DMS53 treated with DMSO at 0.1 percent for 48 hours (cell line): ENCODE data around the gene ALDH7A1.
A peak's percentile ranks its signal among the peaks of the same experiment; 100 is the strongest.
"Not testable (repeated sequence)": the region's sequence is repeated elsewhere in the genome, so short reads cannot be mapped to it uniquely, and the experiment has no call there.

ENCODE experiments used
- DNase-seq: peaks from one replicate; lab custom pipeline; 2025; ENCODE audit not compliant: unreplicated experiment; lab: John Stamatoyannopoulos, UW

The ALDH7A1 gene

DNA sequence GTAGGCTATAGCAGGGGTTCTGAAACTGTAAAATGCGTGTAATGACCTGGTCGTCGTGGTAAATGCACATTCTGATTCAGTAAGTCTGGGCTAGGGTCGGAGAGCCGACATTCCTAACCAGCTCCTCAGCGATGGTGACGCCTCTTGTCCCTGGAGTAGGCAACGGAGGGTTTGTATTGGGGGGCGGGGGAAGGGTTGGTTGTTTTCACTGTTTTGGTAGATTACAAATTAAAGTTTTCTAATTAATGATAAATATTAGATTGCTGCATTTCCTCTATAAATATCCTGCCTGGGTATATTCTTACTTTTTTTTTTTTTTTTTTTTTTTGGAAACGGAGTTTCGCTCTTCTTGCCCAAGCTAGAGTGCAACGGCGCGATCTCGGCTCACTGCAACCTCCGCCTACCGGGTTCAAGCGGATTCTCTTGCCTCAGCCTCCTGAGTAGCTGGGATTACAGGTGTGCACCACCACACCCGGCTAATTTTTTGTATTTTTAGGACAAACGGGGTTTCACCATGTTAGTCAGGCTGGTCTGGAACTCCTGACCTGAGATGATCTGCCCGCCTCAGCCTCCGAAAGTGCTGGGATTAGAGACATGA is 566 bp upstream of the ALDH7A1 start:
- no peak for DNase-seq

- DNase-seq = no peak
Observed at GRCh38 chr5:126591549-126591948, 3.5 kb downstream of the ALDH7A1 start.

- DNase-seq = no peak
Observed at GRCh38 chr5:126589536-126590297, 5.3 kb downstream of the ALDH7A1 start.

DNA sequence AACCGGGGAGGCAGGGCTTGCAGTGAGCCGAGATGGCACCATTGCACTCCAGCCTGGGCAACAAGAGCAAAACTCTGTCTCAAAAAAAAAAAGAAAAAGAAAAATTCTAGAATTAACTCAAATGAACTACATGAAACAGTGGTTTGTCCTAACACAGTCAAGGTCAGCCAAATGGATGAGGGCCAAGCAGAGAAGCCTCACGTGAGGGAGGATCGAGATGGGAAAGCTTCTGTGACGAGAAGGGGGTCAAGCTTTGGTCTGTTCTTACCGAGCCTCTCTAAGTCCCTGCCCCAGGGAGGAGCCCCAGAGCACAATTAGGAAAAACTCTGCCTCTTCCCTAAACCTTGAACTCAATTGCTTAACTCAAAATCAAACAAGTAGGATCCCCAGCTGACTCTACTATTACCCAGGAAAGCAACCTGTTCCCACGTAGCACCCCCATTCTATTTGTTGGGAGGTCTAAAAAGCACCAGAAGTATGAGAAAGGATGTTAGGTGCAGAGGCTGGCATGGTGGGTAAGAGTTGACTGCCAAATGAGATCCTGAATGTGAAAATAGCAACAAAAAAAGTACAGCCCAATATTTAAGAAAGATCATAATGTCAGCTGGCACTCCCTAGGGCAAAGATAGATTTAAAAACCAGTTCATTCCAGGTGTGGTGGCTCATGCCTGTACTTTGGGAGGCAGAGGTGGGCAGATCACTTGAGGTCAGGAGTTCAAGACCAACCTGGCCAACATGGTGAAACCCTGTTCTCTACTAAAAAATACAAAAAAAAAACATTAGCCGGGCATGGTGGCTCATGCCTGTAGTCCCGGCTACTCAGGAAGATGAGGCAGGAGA is 7.2 kb downstream of the ALDH7A1 start:
- no peak for DNase-seq

DNA sequence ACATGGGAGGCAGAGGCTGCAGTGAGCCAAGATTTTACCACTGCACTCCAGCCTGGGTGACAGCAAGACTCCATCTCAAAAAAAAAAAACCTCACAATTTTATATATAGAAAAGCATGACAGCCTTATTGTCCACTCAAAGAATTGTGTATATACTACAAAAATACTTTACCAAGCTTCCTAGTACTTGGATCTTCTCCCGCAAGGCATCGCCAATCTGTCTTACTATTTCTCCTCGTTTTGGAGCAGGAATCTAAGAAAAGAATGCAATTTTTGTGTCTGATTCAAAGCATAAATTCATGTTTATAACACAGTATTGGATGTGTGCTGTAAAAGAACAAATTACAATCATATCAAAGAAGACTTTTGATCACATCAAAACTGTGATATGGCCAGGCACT is 11.3 kb downstream of the ALDH7A1 start:
- DNase-seq = no peak

DNA sequence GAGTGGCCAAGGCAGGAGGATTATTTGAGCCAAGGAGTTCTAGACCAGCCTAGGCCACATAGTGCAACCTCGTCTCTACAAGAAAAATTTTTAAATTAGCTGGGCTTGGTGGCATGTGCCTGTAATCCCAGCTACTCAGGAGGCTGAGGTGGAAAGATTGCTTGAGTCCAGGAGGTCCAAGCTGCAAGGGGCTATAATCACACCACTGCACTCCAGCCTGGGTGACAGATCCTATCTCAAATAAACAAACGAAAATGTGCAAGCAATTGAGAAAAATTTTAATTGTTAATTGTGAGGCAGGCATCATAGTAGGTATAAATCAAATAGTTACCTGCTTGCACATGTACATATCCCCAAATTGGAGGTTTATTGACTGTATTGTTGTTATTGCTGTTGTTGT is 15.3 kb downstream of the ALDH7A1 start:
- DNase-seq = no peak

DNA sequence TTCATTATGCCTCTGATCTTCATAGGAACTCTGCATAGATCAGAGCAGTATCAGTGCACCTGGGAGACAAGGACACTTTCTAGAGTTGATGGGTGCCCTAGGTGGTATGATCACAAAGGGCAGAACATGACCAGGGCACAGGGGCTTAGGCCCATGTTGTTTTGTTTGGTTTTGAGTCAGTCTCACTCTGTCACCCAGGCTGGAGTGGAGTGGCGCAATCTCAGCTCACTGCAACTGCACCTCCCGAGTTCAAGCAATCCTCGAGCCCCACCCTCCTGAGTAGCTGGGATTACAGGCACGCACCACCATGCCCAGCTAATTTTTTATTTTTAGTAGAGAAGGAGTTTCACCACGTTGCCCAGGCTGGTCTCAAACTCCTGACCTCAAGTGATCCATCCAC is 17.6 kb downstream of the ALDH7A1 start:
- no peak for DNase-seq

DNA sequence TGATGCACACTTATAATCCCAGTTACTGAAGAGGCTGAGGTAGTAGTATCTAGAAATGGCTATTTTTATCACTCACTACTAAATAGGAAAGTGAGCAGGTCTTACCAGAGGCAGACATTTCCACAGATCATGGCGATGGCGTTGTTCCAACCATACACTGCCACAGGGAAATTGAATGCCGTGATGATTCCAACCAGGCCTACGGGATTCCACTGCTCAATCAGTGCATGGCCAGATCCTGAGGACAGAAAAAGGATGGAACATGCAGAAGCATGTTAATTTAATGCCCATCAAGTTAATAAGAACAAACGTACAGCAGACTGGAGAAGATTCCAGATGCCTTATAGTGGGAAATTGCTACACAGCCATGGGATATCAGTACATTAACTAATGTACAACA is 18.0 kb downstream of the ALDH7A1 start:
- no peak for DNase-seq

- DNase-seq = no peak
Observed at GRCh38 chr5:126575644-126576043, 19.4 kb downstream of the ALDH7A1 start.

- DNase-seq = no peak
Observed at GRCh38 chr5:126568206-126568755, 26.7 kb downstream of the ALDH7A1 start.

GRCh38 chr5:126562823-126563222 is 32.2 kb downstream of the ALDH7A1 start:
- no peak for DNase-seq

GRCh38 chr5:126561908-126562307 is 33.1 kb downstream of the ALDH7A1 start:
- DNase-seq = no peak

GRCh38 chr5:126555101-126555500 is 39.9 kb downstream of the ALDH7A1 start:
- not testable (repeated sequence) for DNase-seq

DNA sequence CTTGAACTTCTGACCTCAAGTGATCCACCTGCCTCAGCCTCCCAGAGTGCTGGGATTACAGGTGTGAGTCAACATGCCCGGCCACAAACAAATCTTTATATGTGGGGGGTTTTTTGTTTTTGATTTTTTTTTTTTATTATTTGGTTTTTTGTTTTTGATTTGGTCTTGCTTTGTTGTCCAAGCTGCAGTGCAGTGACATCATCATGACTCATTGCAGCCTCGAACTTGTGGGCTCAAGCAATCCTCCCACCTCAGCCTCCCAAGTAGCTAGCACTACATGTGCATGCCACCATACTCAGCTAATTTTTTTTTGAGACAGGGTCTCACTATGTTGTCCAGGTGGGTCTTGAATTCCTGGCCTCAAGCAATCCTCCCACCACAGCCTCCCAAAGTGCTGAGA is 42.4 kb downstream of the ALDH7A1 start:
- no peak for DNase-seq

GRCh38 chr5:126544087-126544740 is 50.8 kb downstream of the ALDH7A1 start:
- peak; percentile 12 for DNase-seq

DNA sequence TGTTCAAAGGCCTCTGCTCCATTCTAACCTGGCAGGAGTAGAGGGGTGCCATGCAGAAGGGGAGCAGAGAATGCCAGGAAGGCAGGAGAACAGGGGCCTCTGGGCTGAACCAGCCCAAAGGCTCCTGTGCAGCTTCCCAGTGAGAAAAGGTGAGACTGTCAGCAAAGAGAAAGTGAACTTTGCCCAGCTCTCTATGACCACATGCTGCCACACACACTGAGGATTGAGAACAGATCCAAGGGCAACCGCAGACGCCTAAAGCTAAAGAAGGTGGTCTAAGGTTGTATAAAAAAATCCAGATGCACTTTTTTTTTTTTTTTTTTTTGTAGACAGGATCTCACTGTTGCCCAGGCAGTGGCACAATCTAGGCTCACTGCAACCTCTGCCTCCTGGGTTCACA is 51.4 kb downstream of the ALDH7A1 start:
- no peak for DNase-seq

DNA sequence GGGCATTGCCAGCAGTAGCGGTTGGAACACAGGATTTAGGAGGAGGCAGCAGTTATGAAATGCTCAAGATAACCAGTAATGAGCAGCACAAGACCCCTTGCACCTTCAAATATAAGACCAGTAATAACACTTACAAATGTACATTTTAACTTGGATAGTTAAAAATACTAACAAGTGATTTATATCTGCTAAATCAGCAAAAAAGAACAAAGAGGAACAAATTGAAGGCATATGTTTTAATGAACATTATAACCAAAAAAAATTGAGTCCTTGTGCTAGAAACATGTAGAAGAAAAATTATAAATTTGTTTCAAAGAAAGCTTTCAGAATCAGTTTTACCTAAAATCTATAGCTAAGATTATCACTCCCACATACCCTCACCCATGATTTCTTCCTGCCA is 52.0 kb downstream of the ALDH7A1 start:
- DNase-seq = no peak

DNA sequence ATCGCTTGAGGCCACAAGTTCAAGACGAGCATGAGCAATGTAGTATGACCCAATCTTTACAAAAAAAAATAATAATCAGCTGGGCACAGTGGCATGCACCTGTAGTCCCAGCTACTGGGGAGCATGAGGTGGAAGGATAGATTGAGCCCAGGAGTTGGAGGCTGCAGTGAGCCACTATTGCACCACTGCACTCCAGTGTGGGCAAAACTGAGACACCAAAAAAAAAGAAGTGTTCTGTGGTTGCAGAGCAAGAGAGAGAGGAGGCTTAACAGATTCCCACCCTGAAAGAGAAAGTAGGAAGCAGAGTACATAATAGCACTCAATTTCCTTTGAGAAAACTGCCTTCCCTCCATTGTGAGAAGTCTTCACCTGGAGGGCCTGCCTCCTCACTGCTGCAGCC is 52.6 kb downstream of the ALDH7A1 start:
- DNase-seq = no peak

GRCh38 chr5:126540631-126541030 is 54.4 kb downstream of the ALDH7A1 start:
- no peak for DNase-seq

DNA sequence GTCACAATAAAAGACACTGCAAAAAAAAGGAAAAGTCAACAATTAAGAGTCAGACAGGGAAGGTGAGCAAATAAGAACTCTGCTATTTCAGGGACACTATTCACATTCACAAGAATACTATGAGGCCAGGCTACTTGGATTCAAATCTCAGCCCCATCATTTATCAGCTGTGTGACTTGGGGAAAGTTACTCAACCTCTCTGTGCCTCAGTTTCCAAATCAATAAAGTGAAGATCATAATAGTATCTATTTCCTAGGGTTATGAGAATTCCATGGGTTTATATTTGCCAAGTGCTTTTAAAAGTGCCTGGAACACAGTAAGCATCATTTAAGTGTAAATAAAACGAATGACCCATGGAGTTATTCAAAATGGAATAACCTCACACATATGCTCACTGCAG is 56.4 kb downstream of the ALDH7A1 start:
- DNase-seq = no peak

GRCh38 chr5:126536874-126537273 is 58.1 kb downstream of the ALDH7A1 start:
- DNase-seq = no peak
